Epidermal melanocyte (primary cell): ENCODE data around the gene ATXN2.

Source experiments
- DNase-seq: peaks from one replicate; pipeline ENCODE4 v3.0.0; 2011; ENCODE audit warnings: low spot score; ENCODE audit not compliant: insufficient read length

Gene ATXN2

DNA sequence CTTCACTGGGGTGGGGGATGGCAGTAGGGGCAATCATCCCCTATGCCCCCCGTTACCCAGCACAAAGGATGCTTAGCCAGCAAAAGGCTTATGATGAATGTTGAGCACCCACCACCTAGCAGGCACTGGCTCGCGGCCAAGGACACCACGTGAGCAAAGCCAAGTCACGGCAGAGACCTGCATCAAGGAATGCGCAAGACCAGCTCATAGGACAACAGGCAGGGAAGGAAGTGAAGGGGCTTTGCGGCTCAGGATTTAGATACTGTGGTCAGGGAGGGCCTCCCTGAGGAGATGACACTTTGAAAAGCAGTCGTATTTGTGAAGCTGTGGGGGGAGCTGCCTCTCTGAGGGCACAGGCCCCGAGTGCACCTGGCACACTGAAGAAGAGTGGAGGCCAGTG is 160.6 kb downstream of the ATXN2 start:
- no peak for DNase-seq

DNA sequence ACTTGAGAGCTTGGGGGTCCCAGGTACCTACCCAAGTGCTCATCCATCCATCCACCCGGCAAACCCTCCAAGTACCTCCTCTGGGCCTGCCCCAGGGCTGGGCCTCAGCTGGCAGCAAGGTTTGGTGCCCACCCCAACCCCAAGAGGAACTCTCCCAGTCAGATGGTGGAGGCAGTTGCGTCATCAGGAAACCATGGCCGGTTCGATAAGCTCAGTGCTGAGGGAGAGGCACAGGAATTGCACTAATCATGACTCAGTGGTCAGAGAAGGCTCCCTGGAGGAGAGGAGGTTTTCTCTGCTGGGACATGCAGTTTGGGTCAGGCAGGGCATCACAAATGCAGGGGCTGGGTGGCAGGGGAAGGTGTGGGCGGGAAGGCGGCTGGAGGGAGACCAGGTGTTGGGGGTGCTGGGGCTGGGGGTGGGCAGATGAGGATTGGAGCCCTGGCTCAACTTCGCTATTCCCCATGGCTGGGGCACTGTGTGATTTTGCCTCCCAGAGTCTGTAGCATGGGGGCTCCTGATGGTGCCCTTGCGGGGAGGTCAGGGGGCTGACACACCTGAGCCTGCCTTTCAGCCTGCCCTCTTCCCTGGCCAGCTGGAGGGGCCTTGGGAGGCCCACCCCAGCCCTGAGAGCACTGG is 161.2 kb downstream of the ATXN2 start:
- no peak for DNase-seq

DNA sequence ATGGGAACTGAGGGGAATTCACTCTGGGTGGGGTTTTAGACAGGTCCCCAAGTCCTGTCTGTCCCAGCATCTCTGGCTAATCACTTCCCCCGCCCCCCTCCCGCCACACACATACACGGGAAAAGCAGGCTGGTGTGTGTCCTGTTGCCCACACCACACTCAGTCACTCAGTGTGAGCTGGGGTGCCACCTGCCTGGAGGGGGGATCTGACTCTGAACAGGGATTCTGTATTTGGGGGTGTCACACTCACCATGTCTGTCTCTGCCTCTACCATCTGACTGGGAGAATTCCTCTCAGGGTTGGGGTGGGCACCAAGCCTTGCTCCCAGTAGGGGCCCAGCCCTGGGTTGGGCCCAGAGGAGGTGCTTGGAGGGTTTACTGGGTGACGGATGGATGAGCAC is 162.3 kb downstream of the ATXN2 start:
- no peak for DNase-seq

DNA sequence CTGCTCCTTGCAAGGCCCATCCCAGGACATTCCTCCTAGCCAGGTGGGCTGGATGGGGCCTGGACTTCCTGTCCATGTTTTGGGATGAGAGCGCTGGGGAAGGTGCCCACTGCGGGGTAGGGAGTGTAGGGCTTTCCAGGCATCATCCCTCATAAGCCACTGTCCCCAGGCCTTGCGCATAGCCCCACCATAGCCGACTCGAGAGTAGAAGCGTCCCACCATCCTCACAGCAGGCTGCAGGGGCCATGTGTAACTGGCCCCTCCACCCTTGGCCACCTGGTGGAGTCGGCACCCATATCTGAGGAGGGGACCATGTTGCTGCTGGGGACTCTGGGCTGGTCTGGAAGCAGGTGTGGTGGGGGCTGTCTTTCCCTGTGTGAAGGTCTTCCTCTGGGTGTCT is 162.8 kb downstream of the ATXN2 start:
- DNase-seq: no peak

DNA sequence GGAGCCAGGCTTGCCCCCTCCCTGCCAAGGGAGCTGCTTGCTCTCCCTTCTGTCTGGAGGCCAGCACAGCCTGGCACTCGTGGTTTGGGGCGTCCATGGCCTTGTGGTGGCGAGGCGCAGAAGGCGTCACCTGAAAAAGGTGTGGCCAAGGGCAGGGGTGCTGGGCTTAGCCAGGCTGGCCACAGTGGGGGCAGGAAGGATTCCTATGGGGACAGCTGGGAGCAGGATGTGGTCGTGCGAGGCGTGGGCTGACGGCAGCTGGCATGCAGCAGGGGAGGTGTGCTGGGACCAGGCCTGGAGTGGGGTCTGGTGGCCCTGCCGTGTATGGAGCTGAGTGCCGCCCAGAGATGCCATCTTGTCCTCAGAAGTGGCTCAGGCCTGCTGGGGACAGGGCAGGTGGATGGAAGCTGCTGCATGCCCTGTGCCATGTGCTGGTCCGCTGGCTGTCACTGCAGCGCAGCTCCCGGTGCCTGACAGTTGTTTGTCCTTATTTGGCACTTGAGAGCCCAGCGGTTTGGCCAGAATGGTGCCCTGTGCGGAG is 163.4 kb downstream of the ATXN2 start:
- no peak for DNase-seq

DNA sequence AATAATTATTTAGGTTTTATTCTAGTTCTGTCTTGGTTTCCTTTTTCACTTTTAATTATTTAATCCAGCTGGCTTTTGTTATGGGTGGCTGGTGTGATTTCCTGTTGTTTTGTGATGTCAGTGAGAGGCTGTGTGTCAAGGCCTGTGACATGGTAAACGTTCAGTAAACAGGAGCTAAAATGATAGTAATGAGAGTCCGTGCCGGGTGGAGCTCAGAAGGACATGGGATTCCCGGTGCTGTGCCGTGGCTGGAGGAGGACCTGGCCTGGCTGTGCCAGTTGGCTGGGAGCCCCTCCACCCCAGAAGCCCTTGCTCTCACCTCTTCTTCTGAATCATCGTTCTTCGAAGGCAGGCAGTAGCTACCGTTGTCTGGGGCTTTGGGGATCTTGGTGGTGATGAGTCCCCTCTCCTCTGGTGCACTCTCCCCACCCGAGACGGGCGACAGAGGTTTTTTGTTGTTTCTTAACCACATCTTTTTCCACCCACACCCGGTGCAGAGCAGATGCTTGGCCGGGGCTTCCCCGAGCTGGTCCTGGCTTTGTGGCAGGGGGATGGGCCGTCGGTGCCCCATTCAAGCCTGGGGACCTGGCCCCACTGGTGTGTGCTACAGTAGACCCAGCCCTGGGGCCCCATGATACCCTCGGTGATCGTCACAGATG is 164.3 kb downstream of the ATXN2 start:
- no peak for DNase-seq

DNA sequence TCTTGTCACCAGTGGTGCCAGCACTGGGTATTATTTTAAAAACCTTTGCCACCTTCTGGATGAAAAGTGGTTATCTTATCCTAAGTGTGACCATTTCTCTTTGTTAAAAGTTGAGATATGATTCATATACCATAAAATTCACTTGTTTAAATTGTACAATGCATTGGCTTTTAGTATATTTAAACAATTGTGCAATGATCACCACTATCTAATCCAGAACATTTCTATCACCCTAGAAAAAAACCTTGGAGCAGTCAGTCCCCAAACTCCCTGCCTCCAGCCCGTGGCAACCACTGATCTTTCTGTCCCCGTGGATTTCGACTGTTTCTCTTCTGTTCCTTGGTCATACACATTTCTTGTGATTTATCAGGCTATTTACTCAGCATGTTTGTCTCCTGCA is 165.1 kb downstream of the ATXN2 start:
- no peak for DNase-seq

DNA sequence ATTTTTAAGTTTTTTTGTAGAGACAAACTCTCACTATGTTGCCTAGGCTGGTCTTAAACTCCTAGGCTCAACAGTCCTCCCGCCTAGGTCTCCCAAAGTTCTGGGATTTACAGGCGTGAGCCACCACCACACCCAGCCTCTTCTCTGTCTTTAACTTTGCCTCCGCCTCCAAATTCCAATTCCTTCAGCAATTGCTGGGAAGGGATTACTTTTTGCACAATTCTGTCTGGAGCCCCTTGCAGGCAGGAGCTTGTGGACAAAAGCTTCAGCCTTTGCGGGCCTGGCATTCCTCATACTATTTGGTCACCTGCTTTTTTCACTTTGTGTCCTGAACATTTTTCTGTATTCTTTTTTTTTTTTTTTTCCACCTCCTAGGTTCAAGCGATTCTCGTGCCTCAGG is 167.3 kb downstream of the ATXN2 start:
- no peak for DNase-seq

DNA sequence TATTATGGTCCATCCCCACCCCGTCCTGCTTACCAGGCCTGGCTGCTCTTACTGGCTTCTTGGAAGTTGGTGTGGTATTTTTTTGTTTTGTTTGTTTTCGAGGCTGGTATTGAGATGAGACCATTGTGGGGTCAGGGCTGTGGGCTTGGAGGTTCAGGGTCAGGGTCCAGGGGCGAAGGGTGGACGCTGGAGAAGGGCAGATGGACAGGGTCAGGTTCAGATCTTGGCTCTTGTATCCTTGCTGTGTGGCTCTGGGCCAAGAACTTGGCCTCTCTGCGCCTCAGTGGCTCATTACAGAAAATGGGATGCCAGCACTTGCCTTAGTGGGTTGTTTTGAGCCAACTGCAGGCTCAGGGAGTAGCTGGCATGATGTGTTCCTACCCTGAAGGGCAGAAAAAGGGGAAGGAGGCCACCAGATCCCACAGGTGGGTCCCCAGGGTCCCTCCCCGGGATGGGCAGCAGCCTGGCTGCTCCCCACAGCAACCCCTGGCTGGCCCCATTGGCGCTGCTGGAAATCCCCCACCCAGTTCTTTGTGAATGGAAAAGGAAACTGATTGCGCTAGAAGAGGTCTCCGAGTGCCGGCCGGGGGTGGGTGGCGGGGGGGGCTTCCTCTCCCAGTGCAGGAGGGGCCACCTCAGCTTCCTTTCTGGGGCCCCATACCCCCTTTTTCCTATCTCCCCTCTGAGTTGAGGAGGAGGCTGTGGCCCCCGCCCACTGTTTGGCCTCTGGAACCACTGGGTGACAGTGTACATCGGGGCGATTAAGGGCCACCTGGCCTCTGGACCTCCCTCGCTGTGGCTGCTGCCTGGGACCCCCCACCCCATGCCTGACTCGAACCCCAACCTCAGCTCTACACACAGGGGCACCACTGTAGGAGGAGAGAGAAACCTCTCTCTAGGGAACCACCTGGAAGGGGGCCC is 168.4 kb downstream of the ATXN2 start:
- no peak for DNase-seq

DNA sequence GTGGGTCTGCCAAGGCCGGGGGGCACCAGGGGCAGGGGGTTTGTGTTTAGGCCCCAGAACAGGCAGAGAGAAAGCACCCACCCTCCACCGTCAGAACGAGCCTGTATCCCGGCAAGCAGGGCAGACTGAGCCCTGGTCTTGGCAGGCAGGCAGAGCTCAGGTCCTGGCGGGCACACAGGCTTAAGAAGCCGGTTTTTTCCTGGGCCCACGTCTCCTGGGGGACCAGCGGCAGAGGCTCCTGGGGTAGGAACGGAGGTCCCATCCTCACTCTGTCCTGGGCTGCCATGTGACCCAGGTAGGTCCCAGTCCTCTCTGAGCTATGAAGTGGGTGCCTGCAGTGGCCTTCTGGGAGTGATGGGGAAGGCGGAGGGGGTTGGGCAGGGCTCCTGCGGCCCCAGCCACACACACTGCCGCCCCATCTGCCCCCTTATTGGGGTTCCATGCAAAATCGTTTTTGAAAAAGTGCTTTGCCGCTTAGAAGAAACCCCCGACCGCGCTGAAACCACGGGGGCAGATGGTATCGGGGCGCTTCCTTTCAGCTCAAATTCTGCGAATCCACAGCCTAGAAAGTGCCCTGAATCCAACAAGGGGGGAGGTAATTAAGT is 169.2 kb downstream of the ATXN2 start:
- no peak for DNase-seq

DNA sequence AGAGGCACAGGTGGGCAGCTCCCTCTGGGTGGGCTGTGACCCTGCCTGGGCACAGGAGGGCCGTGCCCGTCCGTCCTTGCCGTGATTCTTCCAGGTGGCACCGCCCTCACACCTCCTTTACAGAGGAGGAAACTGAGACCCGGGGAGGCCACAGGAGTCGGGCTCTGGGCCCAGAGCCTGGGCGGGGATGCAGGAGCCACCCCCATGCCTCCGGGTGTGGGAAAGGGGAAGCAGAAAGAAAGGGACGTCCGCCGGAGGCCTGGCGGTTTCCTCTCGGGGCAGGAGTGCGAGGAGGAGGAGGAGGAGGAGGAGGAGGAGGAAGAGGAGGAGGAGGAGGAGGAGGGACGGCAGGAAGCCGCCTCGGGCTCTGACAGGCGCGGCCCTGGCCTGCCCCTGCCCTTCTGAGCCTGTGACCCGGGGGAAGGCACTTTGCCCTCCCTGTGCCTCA is 170.4 kb downstream of the ATXN2 start:
- DNase-seq: no peak

DNA sequence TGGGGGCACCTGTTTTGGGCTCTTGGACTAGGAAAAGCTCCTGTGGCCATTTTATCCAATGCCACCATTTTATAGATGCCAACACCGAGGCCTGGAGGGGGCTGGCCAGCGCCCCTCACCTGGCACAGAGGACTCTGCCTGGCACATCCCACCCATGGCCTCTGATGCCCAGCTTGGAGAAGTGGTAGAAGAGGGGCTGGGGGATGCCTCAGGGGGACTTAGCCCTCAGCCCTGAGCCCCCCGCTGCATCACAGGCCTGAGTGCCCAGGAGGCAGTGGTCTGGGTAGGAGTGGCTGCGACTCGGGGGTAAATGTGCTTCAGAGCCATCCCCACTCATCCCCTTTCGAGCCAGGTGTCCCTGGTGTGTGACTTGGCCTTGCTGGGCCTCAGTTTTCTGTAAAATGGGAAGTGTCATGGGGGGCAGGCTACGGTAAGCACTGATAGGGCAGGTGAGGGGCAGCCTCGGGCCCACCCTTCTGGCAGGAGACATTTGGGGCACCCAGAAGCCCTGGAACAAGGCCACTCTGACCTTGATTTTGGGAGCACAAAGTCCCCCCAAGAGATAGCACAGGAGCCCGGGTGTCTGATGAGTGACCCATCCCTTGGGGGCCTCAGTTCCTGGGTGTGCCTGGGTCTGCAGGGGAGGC is 170.9 kb downstream of the ATXN2 start:
- DNase-seq: no peak

DNA sequence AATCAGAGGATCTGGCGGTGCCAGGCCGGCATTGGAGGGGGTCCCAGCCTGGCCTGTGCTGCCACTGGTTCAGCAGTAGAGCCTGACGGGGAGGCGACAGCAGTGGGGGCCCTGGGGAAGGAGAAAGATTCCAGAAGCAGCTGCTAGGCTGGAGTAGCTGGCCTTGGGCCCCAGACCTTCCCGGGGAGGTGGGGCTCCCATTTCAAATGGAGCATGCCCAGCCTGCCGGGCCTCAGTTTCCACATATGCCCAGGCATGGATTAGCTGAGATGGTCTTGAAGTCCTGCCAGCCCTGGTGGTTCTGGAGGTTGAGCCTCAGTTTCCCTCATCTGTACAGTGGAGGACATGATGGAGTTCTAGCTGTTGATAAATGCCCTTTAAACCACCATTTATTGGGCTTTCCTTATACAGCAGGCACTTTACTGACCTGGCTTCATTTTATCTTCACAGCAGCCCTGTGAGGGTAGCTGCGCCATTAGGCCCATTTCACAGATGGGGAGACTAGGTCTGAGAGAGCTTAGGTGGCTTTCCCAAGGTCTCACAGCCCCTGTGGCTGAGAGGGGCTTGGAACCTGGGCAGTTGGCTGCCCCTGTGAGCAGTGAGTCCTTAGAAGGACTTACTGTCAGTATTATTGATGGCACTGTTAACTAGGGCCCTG is 171.6 kb downstream of the ATXN2 start:
- DNase-seq: no peak

DNA sequence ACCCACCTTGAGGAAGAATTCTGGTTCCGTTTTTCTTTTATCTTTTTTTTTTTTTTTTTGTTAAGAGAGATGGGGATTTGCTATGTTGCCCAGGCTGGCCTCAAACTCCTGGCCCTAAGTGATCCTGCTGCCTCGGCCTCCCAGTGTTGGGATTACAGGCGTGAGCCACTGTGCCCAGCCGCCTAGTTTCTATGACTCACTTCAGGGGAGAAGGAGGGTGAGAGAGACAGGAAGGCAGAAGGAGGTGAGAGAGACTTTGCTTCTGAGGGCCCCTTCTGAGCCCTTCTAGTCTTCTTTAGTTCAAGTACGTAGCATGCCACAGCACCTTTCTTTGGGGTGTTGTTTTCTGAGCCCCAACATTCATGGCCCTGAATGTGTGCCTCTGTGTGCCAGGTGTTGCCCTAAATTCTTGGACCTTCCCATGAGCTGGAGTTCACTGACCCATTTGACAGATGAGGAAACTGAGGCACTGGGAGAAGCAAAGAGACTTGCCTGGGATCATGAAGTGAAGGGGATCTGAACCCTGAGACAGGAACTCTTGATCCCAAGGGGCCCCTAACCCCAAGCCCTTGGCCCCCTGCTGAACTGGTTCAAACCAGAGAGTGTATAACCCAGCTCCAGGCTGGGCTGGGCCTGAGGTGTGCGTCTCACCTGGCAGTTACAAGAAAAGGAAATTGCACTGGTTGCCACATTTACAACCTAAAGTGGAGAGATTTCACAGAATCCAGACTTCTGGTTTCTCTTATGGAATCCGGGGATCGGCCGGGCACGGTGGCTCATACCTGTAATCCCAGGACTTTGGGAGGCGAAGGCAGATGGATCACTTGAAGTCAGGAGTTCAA is 172.6 kb downstream of the ATXN2 start:
- DNase-seq: no peak

DNA sequence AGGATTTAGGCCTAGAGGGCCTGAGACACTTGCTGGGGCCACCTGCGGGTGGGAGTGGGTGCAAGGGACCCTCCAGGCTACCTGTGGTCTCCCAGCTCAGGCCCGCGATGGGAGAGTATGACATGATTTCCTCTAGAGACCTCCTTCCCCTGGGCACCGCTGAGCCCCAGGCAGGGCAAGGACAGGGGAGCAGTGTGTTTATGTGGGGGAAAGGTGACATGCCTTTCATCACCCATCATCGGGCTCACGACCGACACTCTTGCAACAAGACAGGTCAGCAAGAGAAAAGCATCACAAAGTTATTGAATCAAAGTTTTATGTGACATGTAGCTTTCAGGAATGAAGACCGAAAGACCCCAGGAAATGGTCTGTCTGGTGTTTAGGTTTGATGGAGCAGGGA is 173.5 kb downstream of the ATXN2 start:
- no peak for DNase-seq

DNA sequence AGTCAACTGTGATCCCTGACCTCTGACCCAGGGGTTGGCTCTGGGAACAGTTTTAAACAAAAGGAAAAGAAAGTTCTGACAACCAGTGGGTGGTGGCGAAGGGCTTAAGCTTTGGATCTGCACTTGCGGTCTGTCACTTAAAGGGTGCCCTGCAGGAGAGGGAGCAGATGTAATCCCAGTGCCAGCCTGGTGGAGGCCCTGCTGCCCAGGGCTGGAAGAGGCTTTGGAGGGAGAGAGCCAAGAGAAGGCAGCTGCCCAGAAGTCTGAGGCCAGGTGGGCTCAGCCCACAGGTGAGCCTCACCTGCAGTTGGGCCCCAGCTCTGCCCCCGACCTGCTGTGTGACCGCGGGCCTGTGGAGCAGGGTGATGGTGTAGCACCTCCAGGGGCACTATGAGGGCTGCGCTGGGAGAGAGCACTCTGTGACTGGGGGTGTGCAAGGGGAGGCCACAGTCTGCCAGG is 174.3 kb downstream of the ATXN2 start:
- no peak for DNase-seq

DNA sequence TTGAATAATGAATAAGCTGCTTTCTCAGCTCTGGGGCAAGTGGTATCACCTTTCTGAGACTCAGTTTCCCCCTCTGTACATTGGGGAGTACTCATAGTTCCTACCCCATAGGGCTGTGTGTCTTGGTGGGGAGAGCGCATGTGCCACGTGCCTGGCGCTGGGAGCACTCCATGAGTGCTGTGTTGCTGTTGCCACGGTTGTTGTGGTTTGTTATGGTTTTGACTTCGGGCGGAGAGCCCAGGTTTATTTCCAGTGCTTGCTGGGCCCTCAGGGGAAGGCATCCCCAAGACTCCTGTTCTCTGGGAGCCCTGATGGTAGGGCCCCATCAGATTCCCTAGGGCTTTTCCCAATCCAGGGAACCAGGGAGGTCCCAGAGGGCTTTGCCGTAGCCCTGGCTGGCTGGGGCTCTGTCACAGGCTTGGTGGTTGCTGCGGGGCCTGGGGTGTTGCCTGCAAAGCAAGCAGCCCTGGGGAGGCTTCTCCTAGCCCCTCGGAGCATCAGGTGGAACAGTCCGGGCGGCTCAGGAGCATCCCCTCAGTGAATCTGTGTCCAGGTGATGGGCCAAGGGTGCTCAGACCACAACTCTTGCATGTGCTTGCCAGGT is 174.8 kb downstream of the ATXN2 start:
- no peak for DNase-seq

DNA sequence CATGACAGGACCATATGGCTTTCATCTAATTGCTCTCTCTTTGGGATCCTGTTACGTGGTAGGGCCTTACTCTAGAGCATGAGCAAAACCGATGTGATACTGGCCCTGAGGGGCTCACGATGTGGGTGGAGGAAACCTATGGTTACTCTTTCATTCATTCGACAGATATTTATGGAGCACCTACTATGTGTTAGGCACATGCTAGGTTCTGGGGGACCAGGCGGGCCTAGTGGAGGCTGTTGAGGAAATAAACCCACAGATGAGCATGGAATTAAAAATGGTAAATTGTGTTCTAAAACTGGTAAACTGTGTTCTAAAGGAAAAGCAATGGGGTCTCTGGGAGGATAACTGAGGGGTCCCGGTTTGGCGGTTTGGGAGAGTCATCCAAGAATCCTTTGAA is 178.6 kb downstream of the ATXN2 start:
- no peak for DNase-seq

DNA sequence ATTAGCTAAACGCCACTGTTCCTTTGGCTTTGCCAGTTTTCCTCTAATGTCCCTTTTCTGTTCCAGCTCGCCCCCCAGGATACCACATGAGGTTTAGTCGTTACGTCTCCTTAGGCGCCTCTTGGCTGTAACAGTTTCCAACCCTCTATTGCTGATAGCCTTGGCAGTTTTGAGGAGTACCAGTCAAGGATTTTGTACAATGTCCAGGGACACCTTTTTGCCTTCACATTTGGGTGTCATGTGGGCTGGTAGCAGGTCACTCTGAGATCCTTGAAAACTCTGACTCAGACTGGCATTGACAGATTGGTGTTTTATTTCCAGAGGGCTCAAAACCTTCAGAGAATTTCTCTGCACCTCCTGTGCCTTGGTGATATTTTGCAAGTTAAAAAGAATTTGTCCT is 179.3 kb downstream of the ATXN2 start:
- DNase-seq: no peak
